Measurements from ENCODE around the gene TMEM59L. TPM values are rescaled to one million over a fixed set of nuclear protein-coding genes. Genes with fewer than 3 reads are reported as not detected.

TMEM59L gene
- total and polyA plus RNA-seq, 2 of the 13 experiments (the other 11 are each of a cell fraction or from before 2014, with no cell fraction given), result 0.97 to 5.5 TPM

- TF ChIP-seq TARDBP (CRISPR knock-in tag; IDR thresholded peaks at IDR 0.05) (peak; percentile 91; the same call in 1 of the 2 replicates), SP1 (IDR thresholded peaks at IDR 0.05) (no peak), SP1 (CRISPR knock-in tag; IDR thresholded peaks at IDR 0.05) (no peak; the same call in 1 of the 2 replicates), PLSCR1 (CRISPR knock-in tag; IDR thresholded peaks at IDR 0.05; ENCODE audit: borderline replicate concordance) (no peak), ZNF576 (CRISPR knock-in tag; IDR thresholded peaks at IDR 0.05) (no peak), ZNF563 (CRISPR knock-in tag; IDR thresholded peaks at IDR 0.05) (no peak; the same call in 1 of the 2 replicates), MTA3 (CRISPR knock-in tag; IDR thresholded peaks at IDR 0.05) (no peak), TEAD2 (CRISPR knock-in tag; IDR thresholded peaks at IDR 0.05) (no peak), ARID4A (CRISPR knock-in tag; IDR thresholded peaks at IDR 0.05; ENCODE audit: borderline replicate concordance) (peak; percentile 51; the same call in 1 of the 2 replicates), ZNF780A (CRISPR knock-in tag; IDR thresholded peaks at IDR 0.05) (no peak; the same call in none of the 2 replicates), ZNF225 (CRISPR knock-in tag; IDR thresholded peaks at IDR 0.05) (no peak), TRAFD1 (CRISPR knock-in tag; IDR thresholded peaks at IDR 0.05; ENCODE audit: borderline replicate concordance) (no peak), CENPBD1 (CRISPR knock-in tag; IDR thresholded peaks at IDR 0.05; ENCODE audit: borderline replicate concordance, low read depth) (no peak), ZNF276 (CRISPR knock-in tag; IDR thresholded peaks at IDR 0.05; ENCODE audit: low read depth) (no peak), THAP7 (CRISPR knock-in tag; IDR thresholded peaks at IDR 0.05) (no peak), ZMAT5 (CRISPR knock-in tag; IDR thresholded peaks at IDR 0.05; ENCODE audit: borderline replicate concordance, low read depth) (no peak)
These were observed 1.9 kb upstream of the TMEM59L start (continued) for GRCh38 chr19:18610556-18611326.
